ENCODE results near the gene DIP2B. TPM values are rescaled to one million over a fixed set of nuclear protein-coding genes. Genes with fewer than 3 reads are reported as not detected.

Gene DIP2B
- total RNA-seq (2014; rRNA removed; shearing (Covaris generic)) (17.0 TPM in 2 replicates), total RNA-seq (2022) (22.3 and 24.1 TPM in 2 replicates), Bru-seq, nascent RNA (percentile 71 among the genes with signal in this experiment), BruChase-seq, experiment 1, labeled RNA remaining after a 6-hour chase (percentile 73 among the genes with signal in this experiment), BruChase-seq, experiment 2, labeled RNA remaining after a 2-hour chase (percentile 69 among the genes with signal in this experiment)
- long read RNA-seq, full-length matches to known transcripts, result 16 of 39 reads
- long read RNA-seq, partial matches to known transcripts, result 9 of 39 reads
- long read RNA-seq, other reads (novel, unspliced or antisense), result 14 of 39 reads

- ChIA-PET CTCF (ENCODE audit: unreplicated experiment) (interaction anchor here (0.6 to 1.9 kb wide), 3 partner anchors 19 to 420 kb away, joined by 3 to 5 read pairs (median 5); partner anchors contain the start of gene SMARCD1), POLR2A (interaction anchor here (0.6 to 2.1 kb wide), 5 partner anchors 15 to 159 kb away, joined by 3 to 14 read pairs (median 7); no protein-coding TSS in a partner anchor)
- Histone ChIP-seq H3K9me2 (ENCODE audit: insufficient read depth, low read length) (no peaks in the 10 kb centered on the region), H4K20me1 (ENCODE audit: insufficient read depth, low read length) (peaks cover 14% of the 10 kb centered on the region), H3K36me3 (ENCODE audit: insufficient read depth, low read length) (no peaks in the 10 kb centered on the region), H3K79me2 (ENCODE audit: insufficient read depth, low read depth, low read length) (peaks cover 34% of the 10 kb centered on the region; the same call in 1 of the 2 replicates), H3K9me3 (ENCODE audit: low read length) (no peaks in the 10 kb centered on the region), H3K27ac (ENCODE audit: low read depth, low read length, poor library complexity, severe bottlenecking) (peak within 1 kb of the TSS; percentile 56), H3K4me2 (ENCODE audit: low read length) (peak within 1 kb of the TSS; percentile 80), H3K4me3 (ENCODE audit: low read depth, low read length, poor library complexity, severe bottlenecking) (peak within 1 kb of the TSS; percentile 91), H3K4me1 (ENCODE audit: insufficient read depth, low read length, poor library complexity, severe bottlenecking) (peaks cover 11% of the 10 kb centered on the region), H2AFZ (ENCODE audit: low read length) (peak within 1 kb of the TSS; percentile 55)
- no TSS peak for BruUV-seq (replicated peaks)
- intact Hi-C loops (cut with micrococcal nuclease; ENCODE audit: unreplicated experiment), result loop anchor here (1.0 kb wide), 2 partner anchors 133 to 229 kb away; no protein-coding TSS in a partner anchor
- DNase-seq (ENCODE audit: low spot score), result peak; percentile 95
- no peak for TF ChIP-seq EZH2phosphoT487 (IDR thresholded peaks at IDR 0.05; ENCODE audit: borderline replicate concordance, low read depth, low read length)
- TF ChIP-seq, protein P1, sequence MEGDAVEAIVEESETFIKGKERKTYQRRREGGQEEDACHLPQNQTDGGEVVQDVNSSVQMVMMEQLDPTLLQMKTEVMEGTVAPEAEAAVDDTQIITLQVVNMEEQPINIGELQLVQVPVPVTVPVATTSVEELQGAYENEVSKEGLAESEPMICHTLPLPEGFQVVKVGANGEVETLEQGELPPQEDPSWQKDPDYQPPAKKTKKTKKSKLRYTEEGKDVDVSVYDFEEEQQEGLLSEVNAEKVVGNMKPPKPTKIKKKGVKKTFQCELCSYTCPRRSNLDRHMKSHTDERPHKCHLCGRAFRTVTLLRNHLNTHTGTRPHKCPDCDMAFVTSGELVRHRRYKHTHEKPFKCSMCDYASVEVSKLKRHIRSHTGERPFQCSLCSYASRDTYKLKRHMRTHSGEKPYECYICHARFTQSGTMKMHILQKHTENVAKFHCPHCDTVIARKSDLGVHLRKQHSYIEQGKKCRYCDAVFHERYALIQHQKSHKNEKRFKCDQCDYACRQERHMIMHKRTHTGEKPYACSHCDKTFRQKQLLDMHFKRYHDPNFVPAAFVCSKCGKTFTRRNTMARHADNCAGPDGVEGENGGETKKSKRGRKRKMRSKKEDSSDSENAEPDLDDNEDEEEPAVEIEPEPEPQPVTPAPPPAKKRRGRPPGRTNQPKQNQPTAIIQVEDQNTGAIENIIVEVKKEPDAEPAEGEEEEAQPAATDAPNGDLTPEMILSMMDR (conservative IDR thresholded peaks at IDR 0.05; ENCODE audit: low read length), result peak; percentile 86
Measured at GRCh38 chr12:50504798-50505674, at the start of gene DIP2B. Gene DIP2B, plus strand, starts transcription at chr12:50504985. Its CDS starts 156 bp downstream, at chr12:50505141.

GRCh38 chr12:50458606-50459005, 46.2 kb upstream of the DIP2B start:
- Histone ChIP-seq H3K4me2 (ENCODE audit: low read length) (no peak overlapping the region), H3K36me3 (ENCODE audit: insufficient read depth, low read length) (peaks cover 98% of the 10 kb centered on the region), H3K4me1 (ENCODE audit: insufficient read depth, low read length, poor library complexity, severe bottlenecking) (no peaks in the 10 kb centered on the region), H3K79me2 (ENCODE audit: insufficient read depth, low read depth, low read length) (no peaks in the 10 kb centered on the region), H2AFZ (ENCODE audit: low read length) (no peak overlapping the region), H3K27ac (ENCODE audit: low read depth, low read length, poor library complexity, severe bottlenecking) (no peak overlapping the region), H3K9me2 (ENCODE audit: insufficient read depth, low read length) (no peaks in the 10 kb centered on the region), H3K9me3 (ENCODE audit: low read length) (no peaks in the 10 kb centered on the region), H4K20me1 (ENCODE audit: insufficient read depth, low read length) (no peaks in the 10 kb centered on the region), H3K4me3 (ENCODE audit: low read depth, low read length, poor library complexity, severe bottlenecking) (no peak overlapping the region)
- ChIA-PET CTCF (ENCODE audit: unreplicated experiment) (no interaction called here), POLR2A (no interaction called here)
- BruUV-seq (replicated peaks), result no TSS peak
- intact Hi-C loops (cut with micrococcal nuclease; ENCODE audit: unreplicated experiment), result no loop called here
- TF ChIP-seq, protein P1 (conservative IDR thresholded peaks at IDR 0.05; ENCODE audit: low read length), result no peak
- no peak for TF ChIP-seq EZH2phosphoT487 (IDR thresholded peaks at IDR 0.05; ENCODE audit: borderline replicate concordance, low read depth, low read length)
- no peak for DNase-seq (ENCODE audit: low spot score)
